ENCODE data around the gene FETUB.
"Not testable (repeated sequence)": the region's sequence is repeated elsewhere in the genome, so short reads cannot be mapped to it uniquely, and the experiment has no call there.

The FETUB gene

GRCh38 chr3:186682812-186683211, 42.6 kb downstream of the FETUB start:
- DNase-seq: no peak

GRCh38 chr3:186683979-186684378, 43.8 kb downstream of the FETUB start:
- DNase-seq: no peak

GRCh38 chr3:186686475-186686874, 46.3 kb downstream of the FETUB start:
- DNase-seq: not testable (repeated sequence)

- no peak for DNase-seq
Observed at GRCh38 chr3:186687120-186687651, 47.0 kb downstream of the FETUB start.

GRCh38 chr3:186690304-186690703, 50.1 kb downstream of the FETUB start:
- not testable (repeated sequence) for DNase-seq

GRCh38 chr3:186691676-186692075, 51.5 kb downstream of the FETUB start:
- DNase-seq: no peak

GRCh38 chr3:186693843-186694242, 53.6 kb downstream of the FETUB start:
- no peak for DNase-seq

GRCh38 chr3:186694288-186695032, 54.3 kb downstream of the FETUB start:
- DNase-seq: no peak

- no peak for DNase-seq
Observed at GRCh38 chr3:186696522-186696921, 56.3 kb downstream of the FETUB start.

- DNase-seq: no peak
Observed at GRCh38 chr3:186697510-186697909, 57.3 kb downstream of the FETUB start.

GRCh38 chr3:186700267-186700666, 60.1 kb downstream of the FETUB start:
- DNase-seq: no peak

GRCh38 chr3:186702451-186702850, 62.3 kb downstream of the FETUB start:
- DNase-seq: not testable (repeated sequence)
